Smooth muscle cell (in vitro differentiated cells): ENCODE data around the gene PAX5. TPM values are rescaled to one million over a fixed set of nuclear protein-coding genes. Genes with fewer than 3 reads are reported as not detected.

Experiments used
- DNase-seq: peaks from one replicate; lab custom pipeline; 2025; ENCODE audit not compliant: unreplicated experiment; lab: John Stamatoyannopoulos, UW
- H2AFZ ChIP-seq: fragments of 200-600 bp; sonication (generic); 2 replicates; pipeline ENCODE4 v1.6.0; 2016; ENCODE audit warnings: antibody characterized with exemption, low read depth, mild to moderate bottlenecking
- H3F3A ChIP-seq: fragments of 200-600 bp; sonication (generic); 2 replicates; pipeline ENCODE4 v1.6.0; 2017; ENCODE audit warnings: antibody characterized with exemption, low read depth
- H3K27ac ChIP-seq: fragments of 200-600 bp; sonication (generic); 2 replicates; pipeline ENCODE4 v1.5.1; 2016; ENCODE audit warnings: low read depth, mild to moderate bottlenecking
- H3K27me3 ChIP-seq: fragments of 200-600 bp; sonication (generic); 2 replicates; pipeline ENCODE4 v1.6.1; 2016; ENCODE audit warnings: low read depth, mild to moderate bottlenecking
- H3K36me3 ChIP-seq: fragments of 200-600 bp; sonication (generic); 2 replicates; pipeline ENCODE4 v1.5.1; 2016; ENCODE audit warnings: low read depth
- H3K4me1 ChIP-seq: fragments of 200-600 bp; sonication (generic); 2 replicates; pipeline ENCODE4 v1.5.1; 2016; ENCODE audit warnings: low read depth
- H3K4me2 ChIP-seq: fragments of 200-600 bp; sonication (generic); 2 replicates; pipeline ENCODE4 v1.6.0; 2016; ENCODE audit warnings: mild to moderate bottlenecking
- H3K4me3 ChIP-seq: fragments of 200-600 bp; sonication (generic); 2 replicates; pipeline ENCODE4 v1.5.1; 2016; ENCODE audit warnings: mild to moderate bottlenecking
- H3K79me2 ChIP-seq: fragments of 200-600 bp; sonication (generic); 2 replicates; pipeline ENCODE4 v1.6.0; 2016; ENCODE audit warnings: low read depth, mild to moderate bottlenecking
- H3K9ac ChIP-seq: fragments of 200-600 bp; sonication (generic); 2 replicates; pipeline ENCODE4 v1.6.0; 2016; ENCODE audit warnings: low read depth
- H3K9me3 ChIP-seq: fragments of 200-600 bp; sonication (generic); replicated peaks from 2 replicates; pipeline ENCODE4 v1.5.1; 2016; ENCODE audit warnings: low read depth
- H4K20me1 ChIP-seq: fragments of 200-600 bp; sonication (generic); 2 replicates; pipeline ENCODE4 v1.6.0; 2016; ENCODE audit warnings: low read depth
- CTCF ChIP-seq: fragments of 200-600 bp; sonication (generic); IDR thresholded peaks from 2 replicates; pipeline ENCODE4 v1.5.1; 2017; ENCODE audit warnings: borderline replicate concordance, mild to moderate bottlenecking, antibody characterized with exemption; ENCODE audit not compliant: insufficient read depth, poor library complexity, severe bottlenecking
- WGBS: methylation state at CpG from one replicate; pipeline ENCODE4 v1.1.7; 2016; ENCODE audit warnings: low lambda C conversion rate; 5-methylcytosine and 5-hydroxymethylcytosine counted together
- polyA plus RNA-seq: library from polyadenylated mRNA; unstranded; fragments of >200 nt; fragmentation: Nextera tagmentation; extraction: Ambion mirVana; gene quantifications from 2 replicates; pipeline ENCODE4 v1.2.1, GENCODE V29; 2016
- total RNA-seq: library from RNA; depleted of rRNA; stranded (reverse); fragments of >200 nt; gene quantifications from 2 replicates; pipeline ENCODE4 v1.2.3, GENCODE V29; 2014

The PAX5 gene
- total and polyA plus RNA-seq, 2 experiments from 2014 or later, result 0.09 TPM; not detected in 1

DNA sequence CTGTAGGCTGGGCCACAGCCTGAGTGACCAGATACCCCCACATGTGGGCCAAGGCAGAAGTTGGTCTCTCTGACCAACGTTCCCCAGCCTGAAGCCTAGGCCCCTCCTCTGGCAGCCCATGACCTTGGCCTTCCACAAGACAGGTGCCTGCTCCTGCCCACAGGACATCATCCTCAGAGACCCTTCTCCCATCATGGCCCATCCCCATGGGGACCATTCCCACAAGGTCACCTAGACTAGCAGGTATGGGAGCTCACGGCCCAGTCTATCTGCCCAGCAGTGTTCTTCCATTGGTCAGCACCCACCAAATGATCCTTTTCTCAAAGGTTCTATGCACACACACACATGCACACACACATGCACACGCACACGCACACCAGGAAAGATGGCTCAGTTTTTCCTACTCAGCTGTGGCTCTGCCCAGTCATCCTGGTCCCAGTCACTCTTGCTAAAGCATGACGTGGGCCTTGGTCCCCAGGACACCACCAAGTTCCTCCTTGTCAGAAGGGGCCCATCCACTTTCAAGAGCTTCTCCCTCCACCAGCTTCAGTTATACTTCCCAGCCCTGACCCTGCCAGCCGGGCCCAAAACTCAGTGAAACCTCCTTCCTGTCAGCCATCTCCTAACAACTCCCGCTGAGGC is 65.4 kb downstream of the PAX5 start:
- H3F3A ChIP-seq, result no peaks in the 10 kb centered on the region
- WGBS, result 66% methylated on average over 7 of the region's 7 CpGs

GRCh38 chr9:36967997-36968396 is 66.1 kb downstream of the PAX5 start:
- Histone ChIP-seq H3K4me1 (no peaks in the 10 kb centered on the region), H3K79me2 (no peaks in the 10 kb centered on the region), H3K4me2 (no peak overlapping the region), H3F3A (no peaks in the 10 kb centered on the region), H3K4me3 (no peak overlapping the region), H4K20me1 (no peaks in the 10 kb centered on the region), H2AFZ (no peak overlapping the region), H3K27me3 (peaks cover 14% of the 10 kb centered on the region), H3K9ac (no peak overlapping the region), H3K36me3 (no peaks in the 10 kb centered on the region), H3K27ac (no peak overlapping the region), H3K9me3 (no peaks in the 10 kb centered on the region)
- 78% methylated on average over 7 of the region's 7 CpGs for WGBS
- no peak for TF ChIP-seq CTCF
- DNase-seq, result no peak

More for the DNA sequence above, 65.4 kb downstream of the PAX5 start:
- no peaks in the 10 kb centered on the region for H3K79me2 ChIP-seq
- TF ChIP-seq CTCF, result no peak
- H3K27me3 ChIP-seq, result peaks cover 9% of the 10 kb centered on the region
- H3K27ac ChIP-seq, result no peak overlapping the region
- no peak overlapping the region for H3K4me3 ChIP-seq
- no peak overlapping the region for H3K9ac ChIP-seq
- no peak for DNase-seq
- H3K4me1 ChIP-seq, result no peaks in the 10 kb centered on the region
- H3K36me3 ChIP-seq, result no peaks in the 10 kb centered on the region
- no peak overlapping the region for H2AFZ ChIP-seq
- no peaks in the 10 kb centered on the region for H3K9me3 ChIP-seq
- H3K4me2 ChIP-seq, result no peak overlapping the region
- no peaks in the 10 kb centered on the region for H4K20me1 ChIP-seq

- H3K9me3 ChIP-seq, result no peaks in the 10 kb centered on the region
- H3K4me3 ChIP-seq, result no peak overlapping the region
- no peak for DNase-seq
- H3K27ac ChIP-seq, result no peak overlapping the region
- H3K36me3 ChIP-seq, result no peaks in the 10 kb centered on the region
- peaks cover 14% of the 10 kb centered on the region for H3K27me3 ChIP-seq
- H3K9ac ChIP-seq, result no peak overlapping the region
- H3F3A ChIP-seq, result no peaks in the 10 kb centered on the region
- H4K20me1 ChIP-seq, result no peaks in the 10 kb centered on the region
- 89% methylated on average over 21 of the region's 21 CpGs for WGBS
- no peak overlapping the region for H3K4me2 ChIP-seq
- no peaks in the 10 kb centered on the region for H3K79me2 ChIP-seq
- no peak overlapping the region for H2AFZ ChIP-seq
- TF ChIP-seq CTCF, result no peak
- no peaks in the 10 kb centered on the region for H3K4me1 ChIP-seq
These were observed 67.5 kb downstream of the PAX5 start for GRCh38 chr9:36966371-36967097.
